GM12878 (cell line): ENCODE results near the gene FGF11. TPM values are rescaled to one million over a fixed set of nuclear protein-coding genes. Genes with fewer than 3 reads are reported as not detected.

Experiments used
- BMI1 ChIP-seq: fragments of 450-650 bp; IDR thresholded peaks from 2 replicates; pipeline ENCODE4 v1.6.1; 2016; ENCODE audit warnings: mild to moderate bottlenecking, moderate library complexity, borderline replicate concordance
- CEBPB ChIP-seq, 2 experiments: fragments of 150-350 bp in 1 of 2; IDR thresholded peaks; 2 replicates each; pipeline ENCODE4 v1.6.1; 2012 to 2014; ENCODE audit warnings: low read depth in 2 of 2, low read length in 2 of 2, borderline replicate concordance in 1 of 2, inconsistent platforms in 1 of 2
- CHD1 ChIP-seq: IDR thresholded peaks from 2 replicates; pipeline ENCODE4 v1.6.1; 2012; ENCODE audit warnings: low read depth, low read length, improper control_type of control experiment
- EP300 ChIP-seq, 2 experiments: fragments of 150-350 bp in 1 of 2; IDR thresholded peaks; 2 replicates each; pipeline ENCODE4 v1.6.1; 2011 to 2012; ENCODE audit warnings: low read depth in 2 of 2, low read length in 2 of 2, borderline replicate concordance in 1 of 2, improper control_type of control experiment in 1 of 2, inconsistent platforms in 1 of 2; ENCODE audit not compliant: control insufficient read depth in 1 of 2
- KLF5 ChIP-seq: fragments of 450-650 bp; IDR thresholded peaks from 2 replicates; pipeline ENCODE4 v1.6.1; 2014; ENCODE audit warnings: mild to moderate bottlenecking; ENCODE audit not compliant: partially characterized antibody
- MTA3 ChIP-seq: IDR thresholded peaks from 2 replicates; pipeline ENCODE4 v1.6.1; 2012; ENCODE audit warnings: low read length, inconsistent platforms, borderline replicate concordance
- NFYA ChIP-seq: IDR thresholded peaks from 2 replicates; pipeline ENCODE4 v1.6.1; 2011; ENCODE audit warnings: low read depth, mild to moderate bottlenecking, low read length, improper control_type of control experiment, borderline replicate concordance
- NR2C1 ChIP-seq: fragments of 450-650 bp; IDR thresholded peaks from 2 replicates; pipeline ENCODE4 v1.6.1; 2017; ENCODE audit warnings: antibody characterized with exemption, mild to moderate bottlenecking, moderate library complexity
- PML ChIP-seq: IDR thresholded peaks from 2 replicates; pipeline ENCODE4 v1.6.1; 2012; ENCODE audit warnings: low read length, inconsistent platforms
- POLR2AphosphoS2 ChIP-seq: IDR thresholded peaks from 2 replicates; pipeline ENCODE4 v1.6.1; 2011; ENCODE audit warnings: low read depth, mild to moderate bottlenecking, low read length, improper control_type of control experiment, moderate library complexity
- RAD51 ChIP-seq: fragments of 450-650 bp; IDR thresholded peaks from 2 replicates; pipeline ENCODE4 v1.6.1; 2016; ENCODE audit warnings: moderate library complexity, mild to moderate bottlenecking, inconsistent platforms
- SMARCA5 ChIP-seq: fragments of 450-650 bp; IDR thresholded peaks from 2 replicates; pipeline ENCODE4 v1.6.1; 2017; ENCODE audit warnings: mild to moderate bottlenecking
- SP1 ChIP-seq: IDR thresholded peaks from one replicate; pipeline ENCODE4 v1.6.1; 2011; ENCODE audit warnings: low read depth, low read length
- SREBF2 ChIP-seq: IDR thresholded peaks from 2 replicates; pipeline ENCODE4 v1.6.1; 2012; ENCODE audit warnings: mild to moderate bottlenecking, low read length
- SUPT20H ChIP-seq: IDR thresholded peaks from 2 replicates; pipeline ENCODE4 v1.6.1; 2011; ENCODE audit warnings: low read depth, mild to moderate bottlenecking, low read length, moderate library complexity, borderline replicate concordance; ENCODE audit not compliant: control insufficient read depth
- ZNF622 ChIP-seq: fragments of 450-650 bp; IDR thresholded peaks from 2 replicates; pipeline ENCODE4 v1.6.1; 2017; ENCODE audit warnings: mild to moderate bottlenecking, inconsistent platforms
- polyA plus RNA-seq, 11 experiments: library from polyadenylated mRNA; depleted of rRNA in 4 of 11; unstranded in 6 of 11; stranded (reverse) in 5 of 11; fragments of >200 nt; fragmentation: Nextera tagmentation in 4 of 11; fragmentation: Illumina TruSeq in 1 of 11; extraction: Ambion mirVana in 4 of 11; extraction: Trizol in 1 of 11; gene quantifications; 1 replicate in 1 of 11; 2 replicates in 10 of 11; pipeline versions ENCODE4 v1.2.1 to v1.2.3, GENCODE V29; 2011 to 2016; ENCODE audit warnings: inconsistent platforms in 2 of 11, missing spikeins in 2 of 11, low read depth in 1 of 11
- total RNA-seq, 4 experiments: library from RNA; depleted of rRNA in 3 of 4; stranded (reverse); fragments of >200 nt in 3 of 4; fragmentation: Illumina TruSeq in 1 of 4; extraction: Trizol in 1 of 4; gene quantifications; 2 replicates each; pipeline versions ENCODE4 v1.2.1 to v1.2.3, GENCODE V29; 2013 to 2021
- TF ChIP-seq, protein P1 (sequence below): fragments of 450-650 bp; IDR thresholded peaks from 2 replicates; pipeline ENCODE4 v1.6.1; 2016; ENCODE audit warnings: mild to moderate bottlenecking, moderate library complexity, borderline replicate concordance
- TF ChIP-seq, protein P2 (sequence below): IDR thresholded peaks from 2 replicates; pipeline ENCODE4 v1.6.1; 2012; ENCODE audit warnings: low read depth, low read length, improper control_type of control experiment
- TF ChIP-seq, protein P3 (sequence below): IDR thresholded peaks from 2 replicates; pipeline ENCODE4 v1.6.1; 2012; ENCODE audit warnings: low read length, inconsistent platforms
- TF ChIP-seq, protein P4 (sequence below): fragments of 150-350 bp; IDR thresholded peaks from 2 replicates; pipeline ENCODE4 v1.6.1; 2016; ENCODE audit warnings: low read depth, low read length

Gene FGF11
- total and polyA plus RNA-seq, 10 of the 15 experiments (the other 5 are each of a cell fraction or from before 2014, with no cell fraction given), result 0.69 to 21.1 (median 2.6) TPM

DNA sequence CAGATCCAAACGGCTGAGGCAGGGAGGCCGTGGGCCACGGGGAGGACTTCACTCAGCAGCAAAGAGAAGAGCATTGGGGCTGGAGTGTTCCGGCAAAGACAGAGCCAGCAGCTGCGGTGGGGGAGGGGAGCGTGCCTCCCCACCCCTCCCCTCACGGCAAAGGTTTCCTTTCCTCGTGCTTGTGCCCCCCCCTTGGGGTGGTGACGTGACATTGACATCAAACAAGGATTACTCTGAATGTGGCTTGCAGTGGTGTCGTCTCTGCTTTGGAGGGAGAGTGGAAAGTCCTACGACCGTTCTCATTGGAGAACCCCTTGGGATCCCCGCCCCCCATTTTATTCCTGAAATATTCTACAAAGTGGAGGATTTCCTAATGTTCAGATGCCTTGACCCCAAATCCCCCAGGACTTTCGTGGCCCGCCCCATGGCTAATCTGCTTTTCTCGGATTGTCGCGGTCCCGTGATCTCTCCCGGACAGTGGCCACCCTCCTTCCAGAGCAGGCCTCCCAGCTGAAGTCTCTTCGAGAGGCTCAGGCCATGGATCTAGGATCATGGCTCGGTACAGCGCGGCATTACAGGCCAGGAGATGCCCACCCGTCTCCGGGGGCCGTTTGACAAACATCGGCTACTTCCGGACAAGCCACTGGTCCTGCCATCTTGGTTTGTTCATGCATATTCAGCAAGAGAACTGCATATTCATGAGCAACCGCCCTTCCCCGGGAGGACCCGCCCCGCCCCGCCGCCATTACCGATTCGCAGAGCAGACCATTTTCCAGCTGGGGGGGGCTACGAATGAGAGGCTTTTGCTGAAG, 44.1 kb downstream of the FGF11 start (continued):
- no peak for TF ChIP-seq POLR2AphosphoS2
- TF ChIP-seq BMI1, result no peak
- TF ChIP-seq SREBF2, result no peak
- TF ChIP-seq ZNF622, result no peak
- TF ChIP-seq KLF5, result no peak
- TF ChIP-seq SUPT20H, result no peak
- TF ChIP-seq MTA3, result no peak; the same call in 1 of the 2 replicates
- TF ChIP-seq NR2C1, result no peak
- TF ChIP-seq SP1, result no peak
- TF ChIP-seq, protein P1, sequence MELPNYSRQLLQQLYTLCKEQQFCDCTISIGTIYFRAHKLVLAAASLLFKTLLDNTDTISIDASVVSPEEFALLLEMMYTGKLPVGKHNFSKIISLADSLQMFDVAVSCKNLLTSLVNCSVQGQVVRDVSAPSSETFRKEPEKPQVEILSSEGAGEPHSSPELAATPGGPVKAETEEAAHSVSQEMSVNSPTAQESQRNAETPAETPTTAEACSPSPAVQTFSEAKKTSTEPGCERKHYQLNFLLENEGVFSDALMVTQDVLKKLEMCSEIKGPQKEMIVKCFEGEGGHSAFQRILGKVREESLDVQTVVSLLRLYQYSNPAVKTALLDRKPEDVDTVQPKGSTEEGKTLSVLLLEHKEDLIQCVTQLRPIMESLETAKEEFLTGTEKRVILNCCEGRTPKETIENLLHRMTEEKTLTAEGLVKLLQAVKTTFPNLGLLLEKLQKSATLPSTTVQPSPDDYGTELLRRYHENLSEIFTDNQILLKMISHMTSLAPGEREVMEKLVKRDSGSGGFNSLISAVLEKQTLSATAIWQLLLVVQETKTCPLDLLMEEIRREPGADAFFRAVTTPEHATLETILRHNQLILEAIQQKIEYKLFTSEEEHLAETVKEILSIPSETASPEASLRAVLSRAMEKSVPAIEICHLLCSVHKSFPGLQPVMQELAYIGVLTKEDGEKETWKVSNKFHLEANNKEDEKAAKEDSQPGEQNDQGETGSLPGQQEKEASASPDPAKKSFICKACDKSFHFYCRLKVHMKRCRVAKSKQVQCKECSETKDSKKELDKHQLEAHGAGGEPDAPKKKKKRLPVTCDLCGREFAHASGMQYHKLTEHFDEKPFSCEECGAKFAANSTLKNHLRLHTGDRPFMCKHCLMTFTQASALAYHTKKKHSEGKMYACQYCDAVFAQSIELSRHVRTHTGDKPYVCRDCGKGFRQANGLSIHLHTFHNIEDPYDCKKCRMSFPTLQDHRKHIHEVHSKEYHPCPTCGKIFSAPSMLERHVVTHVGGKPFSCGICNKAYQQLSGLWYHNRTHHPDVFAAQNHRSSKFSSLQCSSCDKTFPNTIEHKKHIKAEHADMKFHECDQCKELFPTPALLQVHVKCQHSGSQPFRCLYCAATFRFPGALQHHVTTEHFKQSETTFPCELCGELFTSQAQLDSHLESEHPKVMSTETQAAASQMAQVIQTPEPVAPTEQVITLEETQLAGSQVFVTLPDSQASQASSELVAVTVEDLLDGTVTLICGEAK, result 0 out of 2 replicates have a peak, but pooled peaks have one; percentile 14
- TF ChIP-seq, protein P2, sequence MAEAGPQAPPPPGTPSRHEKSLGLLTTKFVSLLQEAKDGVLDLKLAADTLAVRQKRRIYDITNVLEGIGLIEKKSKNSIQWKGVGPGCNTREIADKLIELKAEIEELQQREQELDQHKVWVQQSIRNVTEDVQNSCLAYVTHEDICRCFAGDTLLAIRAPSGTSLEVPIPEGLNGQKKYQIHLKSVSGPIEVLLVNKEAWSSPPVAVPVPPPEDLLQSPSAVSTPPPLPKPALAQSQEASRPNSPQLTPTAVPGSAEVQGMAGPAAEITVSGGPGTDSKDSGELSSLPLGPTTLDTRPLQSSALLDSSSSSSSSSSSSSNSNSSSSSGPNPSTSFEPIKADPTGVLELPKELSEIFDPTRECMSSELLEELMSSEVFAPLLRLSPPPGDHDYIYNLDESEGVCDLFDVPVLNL, result no peak
- TF ChIP-seq, protein P3, sequence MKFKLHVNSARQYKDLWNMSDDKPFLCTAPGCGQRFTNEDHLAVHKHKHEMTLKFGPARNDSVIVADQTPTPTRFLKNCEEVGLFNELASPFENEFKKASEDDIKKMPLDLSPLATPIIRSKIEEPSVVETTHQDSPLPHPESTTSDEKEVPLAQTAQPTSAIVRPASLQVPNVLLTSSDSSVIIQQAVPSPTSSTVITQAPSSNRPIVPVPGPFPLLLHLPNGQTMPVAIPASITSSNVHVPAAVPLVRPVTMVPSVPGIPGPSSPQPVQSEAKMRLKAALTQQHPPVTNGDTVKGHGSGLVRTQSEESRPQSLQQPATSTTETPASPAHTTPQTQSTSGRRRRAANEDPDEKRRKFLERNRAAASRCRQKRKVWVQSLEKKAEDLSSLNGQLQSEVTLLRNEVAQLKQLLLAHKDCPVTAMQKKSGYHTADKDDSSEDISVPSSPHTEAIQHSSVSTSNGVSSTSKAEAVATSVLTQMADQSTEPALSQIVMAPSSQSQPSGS, result no peak
- no peak for TF ChIP-seq SMARCA5
- TF ChIP-seq CHD1, result no peak
- peak; percentile 56; the same call in 1 of the 2 replicates for TF ChIP-seq RAD51
- no peak for TF ChIP-seq PML
- no peak for TF ChIP-seq CEBPB (IDR thresholded peaks at IDR 0.05; ENCODE audit: borderline replicate concordance in 1 of 2, low read depth in 2 of 2, low read length in 2 of 2)
- TF ChIP-seq, protein P4, sequence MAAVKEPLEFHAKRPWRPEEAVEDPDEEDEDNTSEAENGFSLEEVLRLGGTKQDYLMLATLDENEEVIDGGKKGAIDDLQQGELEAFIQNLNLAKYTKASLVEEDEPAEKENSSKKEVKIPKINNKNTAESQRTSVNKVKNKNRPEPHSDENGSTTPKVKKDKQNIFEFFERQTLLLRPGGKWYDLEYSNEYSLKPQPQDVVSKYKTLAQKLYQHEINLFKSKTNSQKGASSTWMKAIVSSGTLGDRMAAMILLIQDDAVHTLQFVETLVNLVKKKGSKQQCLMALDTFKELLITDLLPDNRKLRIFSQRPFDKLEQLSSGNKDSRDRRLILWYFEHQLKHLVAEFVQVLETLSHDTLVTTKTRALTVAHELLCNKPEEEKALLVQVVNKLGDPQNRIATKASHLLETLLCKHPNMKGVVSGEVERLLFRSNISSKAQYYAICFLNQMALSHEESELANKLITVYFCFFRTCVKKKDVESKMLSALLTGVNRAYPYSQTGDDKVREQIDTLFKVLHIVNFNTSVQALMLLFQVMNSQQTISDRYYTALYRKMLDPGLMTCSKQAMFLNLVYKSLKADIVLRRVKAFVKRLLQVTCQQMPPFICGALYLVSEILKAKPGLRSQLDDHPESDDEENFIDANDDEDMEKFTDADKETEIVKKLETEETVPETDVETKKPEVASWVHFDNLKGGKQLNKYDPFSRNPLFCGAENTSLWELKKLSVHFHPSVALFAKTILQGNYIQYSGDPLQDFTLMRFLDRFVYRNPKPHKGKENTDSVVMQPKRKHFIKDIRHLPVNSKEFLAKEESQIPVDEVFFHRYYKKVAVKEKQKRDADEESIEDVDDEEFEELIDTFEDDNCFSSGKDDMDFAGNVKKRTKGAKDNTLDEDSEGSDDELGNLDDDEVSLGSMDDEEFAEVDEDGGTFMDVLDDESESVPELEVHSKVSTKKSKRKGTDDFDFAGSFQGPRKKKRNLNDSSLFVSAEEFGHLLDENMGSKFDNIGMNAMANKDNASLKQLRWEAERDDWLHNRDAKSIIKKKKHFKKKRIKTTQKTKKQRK, result no peak
- no peak for TF ChIP-seq NFYA
- TF ChIP-seq EP300 (IDR thresholded peaks at IDR 0.05; ENCODE audit: borderline replicate concordance in 1 of 2, control insufficient read depth in 1 of 2, low read depth in 2 of 2, low read length in 2 of 2), result no peak
